ENCODE results near the gene ADGRA1.
"Not testable (repeated sequence)": the region's sequence is repeated elsewhere in the genome, so short reads cannot be mapped to it uniquely, and the experiment has no call there.

ADGRA1 gene

GRCh38 chr10:133131053-133131452, 43.3 kb downstream of the ADGRA1 start:
- no peak for DNase-seq

DNA sequence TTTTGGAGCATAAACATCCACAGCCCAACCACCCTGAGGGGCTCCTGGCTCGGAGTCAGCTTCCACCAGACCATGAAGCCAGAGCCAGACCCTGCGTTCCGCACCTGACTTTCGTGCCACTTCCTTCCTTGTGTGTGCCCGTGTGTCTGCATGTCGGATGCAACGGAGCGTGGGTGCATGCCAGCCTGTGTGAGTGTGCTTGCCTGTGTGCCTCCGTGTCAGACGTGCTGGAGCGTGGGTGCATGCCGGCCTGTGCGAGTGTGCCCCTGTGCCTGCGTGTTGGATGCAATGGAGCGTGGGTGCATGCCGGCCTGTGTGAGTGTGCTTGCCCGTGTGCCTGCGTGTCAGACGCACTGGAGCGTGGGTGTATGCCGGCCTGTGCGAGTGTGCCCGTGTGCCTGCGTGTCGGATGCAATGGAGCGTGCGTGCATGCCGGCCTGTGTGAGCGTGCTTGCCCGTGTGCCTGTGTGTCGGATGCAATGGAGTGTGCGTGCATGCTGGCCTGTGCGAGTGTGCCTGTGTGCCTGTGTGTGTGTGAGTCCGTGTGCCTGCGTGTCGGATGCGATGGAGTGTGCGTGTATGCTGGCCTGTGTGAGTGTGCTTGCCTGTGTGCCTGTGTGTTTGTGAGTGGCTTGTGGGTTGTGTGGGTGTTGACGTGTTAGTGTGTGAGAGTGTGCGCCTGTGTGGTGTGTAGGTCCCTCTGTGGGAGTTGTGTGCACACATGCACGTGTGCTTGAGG, 44.2 kb downstream of the ADGRA1 start:
- DNase-seq: no peak

DNA sequence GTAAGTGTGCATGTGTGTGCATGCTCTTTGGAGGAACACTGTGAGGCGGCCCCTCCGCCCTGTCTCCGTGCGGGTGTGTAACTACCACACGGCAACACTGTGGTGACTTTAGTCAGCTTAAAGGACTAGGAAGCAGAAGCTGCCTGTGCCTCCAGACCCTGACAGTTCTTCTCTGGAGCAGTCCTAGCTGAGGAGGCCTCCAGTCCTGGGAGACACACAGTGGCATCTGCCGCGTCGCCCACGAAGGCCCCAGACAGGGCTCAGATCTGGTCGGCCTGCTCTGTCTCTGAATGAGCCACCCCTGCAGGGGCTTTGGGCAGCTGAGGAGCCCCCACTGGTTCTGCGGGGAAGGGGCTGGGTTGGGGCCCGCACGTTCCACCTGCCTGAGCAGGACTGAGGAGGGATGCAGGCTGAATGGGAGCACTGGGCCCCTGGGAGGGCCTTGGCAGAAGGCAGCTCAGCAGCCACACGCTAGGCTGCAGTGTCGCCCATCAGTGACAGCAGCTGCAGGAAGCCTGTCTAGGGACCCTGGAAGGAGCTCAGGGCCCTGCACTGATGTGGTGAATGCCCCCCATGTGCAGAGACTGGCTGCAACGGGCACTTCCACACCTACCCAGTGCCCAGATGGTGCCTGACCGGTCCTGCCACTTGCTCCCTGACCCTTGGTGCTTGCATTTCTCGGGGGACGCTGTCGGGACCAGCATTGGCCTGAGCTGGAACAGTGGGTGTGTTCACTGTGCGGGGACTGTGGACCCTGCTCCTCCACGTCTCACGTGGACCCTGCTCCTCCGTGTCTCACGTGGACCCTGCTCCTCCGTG, 45.0 kb downstream of the ADGRA1 start:
- DNase-seq: no peak

DNA sequence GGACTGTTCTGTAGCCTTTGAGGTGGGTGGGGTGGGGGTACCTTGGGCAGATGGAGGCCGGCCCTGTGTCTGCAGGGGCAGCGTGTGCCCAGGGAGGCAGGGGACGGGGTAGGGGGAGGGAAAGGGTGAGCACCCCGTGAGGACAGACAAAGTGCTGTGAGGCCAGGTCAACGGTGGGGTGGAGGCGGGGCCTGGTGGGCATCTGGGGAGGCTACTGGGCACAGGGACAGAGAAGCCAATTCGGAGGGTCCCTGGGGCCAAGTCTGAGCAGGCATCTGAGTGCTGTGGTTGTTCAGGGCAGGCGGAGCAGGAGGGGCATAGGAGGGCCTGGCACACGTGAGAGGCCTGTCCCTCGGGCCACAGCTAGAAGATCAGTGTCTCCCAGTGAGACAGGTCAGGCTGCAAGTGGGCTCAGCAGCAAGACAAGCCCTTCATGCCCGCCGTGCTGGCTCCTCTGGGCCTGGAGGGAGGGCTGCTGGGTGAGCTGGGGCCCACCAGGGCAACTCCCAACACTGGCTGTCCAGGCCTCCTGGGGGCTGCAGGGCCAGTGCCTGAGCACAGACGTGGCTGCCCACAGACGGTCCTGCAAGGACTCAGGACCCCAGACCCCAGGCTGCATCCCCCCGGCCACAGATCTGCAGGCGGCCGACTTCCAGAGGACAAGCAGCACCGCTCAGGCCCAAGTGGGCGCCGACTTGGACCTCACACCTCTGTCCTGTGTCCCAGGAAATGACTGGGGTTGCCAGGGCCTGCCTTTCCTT, 45.9 kb downstream of the ADGRA1 start:
- DNase-seq: no peak

- no peak for DNase-seq
These were observed 46.8 kb downstream of the ADGRA1 start for GRCh38 chr10:133134411-133135115.

GRCh38 chr10:133135116-133135465, 47.4 kb downstream of the ADGRA1 start:
- DNase-seq: no peak

DNA sequence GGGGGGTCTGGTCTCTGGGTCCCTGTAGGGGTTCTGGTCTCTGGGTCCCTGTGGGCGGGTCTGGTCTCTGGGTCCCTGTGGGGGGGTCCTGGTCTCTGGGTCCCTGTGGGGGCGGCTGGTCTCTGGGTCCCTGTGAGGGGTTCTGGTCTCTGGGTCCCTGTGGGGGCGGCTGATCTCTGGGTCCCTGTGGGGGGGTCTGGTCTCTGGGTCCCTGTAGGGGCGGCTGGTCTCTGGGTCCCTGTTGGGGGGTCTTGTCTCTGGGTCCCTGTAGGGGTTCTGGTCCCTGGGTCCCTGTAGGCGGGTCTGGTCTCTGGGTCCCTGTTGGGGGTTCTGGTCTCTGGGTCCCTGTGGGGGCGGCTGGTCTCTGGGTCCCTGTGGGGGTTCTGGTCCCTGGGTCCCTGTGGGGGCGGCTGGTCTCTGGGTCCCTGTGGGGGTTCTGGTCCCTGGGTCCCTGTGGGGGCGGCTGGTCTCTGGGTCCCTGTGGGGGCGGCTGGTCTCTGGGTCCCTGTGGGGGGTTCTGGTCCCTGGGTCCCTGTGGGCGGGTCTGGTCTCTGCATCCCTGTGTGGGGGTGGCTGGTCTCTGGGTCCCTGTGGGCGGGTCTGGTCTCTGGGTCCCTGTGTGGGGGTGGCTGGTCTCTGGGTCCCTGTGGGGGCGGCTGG, 49.9 kb downstream of the ADGRA1 start:
- DNase-seq: not testable (repeated sequence)

GRCh38 chr10:133139551-133140065, 51.9 kb downstream of the ADGRA1 start:
- DNase-seq: no peak

- DNase-seq: no peak
These were observed 52.9 kb downstream of the ADGRA1 start for GRCh38 chr10:133140417-133141143.

DNA sequence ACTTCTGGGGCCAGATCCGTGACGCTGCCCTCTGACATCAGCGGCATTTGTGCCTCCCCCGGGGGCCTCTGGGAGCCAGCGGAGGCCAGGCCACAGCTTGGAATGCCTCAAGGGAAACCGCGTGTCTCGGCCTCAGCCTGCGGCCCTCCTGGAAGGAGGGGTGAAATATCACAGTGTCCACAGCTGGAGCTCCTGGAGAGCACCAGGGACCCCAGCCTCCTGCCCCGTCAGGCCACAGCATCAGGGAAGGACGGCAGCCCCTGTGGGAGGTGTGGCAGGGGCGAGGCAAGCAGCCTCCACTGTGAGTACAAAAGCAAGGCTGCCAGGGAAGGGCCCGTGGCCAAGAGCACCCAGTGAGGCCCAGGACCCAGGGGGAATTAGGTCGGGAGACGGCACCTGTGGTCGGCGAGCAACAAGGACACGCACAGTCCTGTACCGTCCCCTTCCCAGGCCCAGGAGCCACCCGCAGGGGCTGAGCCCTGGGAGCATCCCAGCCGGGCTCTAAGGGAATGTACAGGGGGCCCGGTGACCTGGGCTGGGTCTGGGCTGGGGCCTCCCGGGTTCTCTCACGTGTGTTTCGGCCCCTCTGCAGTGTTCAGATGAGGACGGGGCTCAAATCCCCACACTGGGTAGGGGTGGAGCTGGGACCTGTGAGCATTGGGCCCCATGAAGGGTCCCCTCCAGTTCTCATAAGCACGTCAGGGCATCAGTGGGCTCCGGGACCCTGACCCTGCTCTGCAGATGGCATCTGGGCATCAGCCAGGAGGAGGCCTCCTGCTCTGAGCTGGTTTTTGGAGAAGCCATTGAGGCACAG, 53.6 kb downstream of the ADGRA1 start:
- no peak for DNase-seq

DNA sequence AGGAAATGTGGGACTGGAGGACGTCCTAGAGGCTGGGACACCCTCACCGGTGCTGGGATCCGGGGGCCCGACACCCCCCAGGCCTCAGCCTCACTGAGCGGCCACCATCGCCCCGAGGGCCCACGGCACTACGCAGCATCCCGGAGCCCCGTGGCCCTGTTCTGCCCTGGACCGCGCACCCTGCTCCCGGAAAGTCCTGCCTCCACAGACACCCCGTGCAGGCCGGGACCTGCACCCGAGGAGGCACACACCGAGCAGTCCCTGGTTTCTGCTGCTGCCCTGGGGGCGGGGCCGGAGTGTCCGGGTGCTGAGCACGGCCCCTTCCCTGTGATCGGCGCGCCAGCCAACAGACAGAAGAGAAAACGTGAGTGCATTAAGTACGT, 54.2 kb downstream of the ADGRA1 start:
- no peak for DNase-seq

DNA sequence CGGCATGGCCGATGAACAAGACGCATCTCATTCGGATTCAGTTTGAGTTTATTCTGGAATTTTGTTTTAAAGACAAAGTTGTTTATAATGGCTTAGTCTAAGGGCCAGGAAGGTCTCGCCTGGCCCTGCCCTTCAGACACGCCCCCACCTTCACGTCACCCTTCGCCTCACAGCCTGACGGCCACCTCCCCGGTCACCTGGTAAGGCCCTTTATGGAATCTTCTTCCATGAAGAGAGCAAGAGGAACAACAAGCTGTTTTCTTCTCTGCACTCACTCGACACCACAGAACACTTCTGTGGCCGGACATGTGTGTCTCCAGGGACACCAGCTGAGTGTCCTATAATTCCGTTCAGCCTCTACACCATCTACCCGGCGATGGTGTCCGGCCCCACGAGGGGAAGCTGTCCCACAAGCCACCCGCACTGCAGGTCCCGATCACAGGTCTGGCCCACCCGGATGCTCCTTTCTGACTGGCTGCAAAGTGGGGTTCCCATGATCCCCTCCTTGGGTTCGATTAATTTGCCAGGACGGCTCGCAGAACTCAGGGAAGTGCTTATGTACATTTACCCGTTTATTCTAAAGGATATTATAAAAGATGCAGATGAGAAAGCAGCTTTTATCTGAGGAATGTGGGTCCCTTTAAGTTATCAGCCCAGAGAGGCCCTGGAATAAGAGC, 54.9 kb downstream of the ADGRA1 start:
- no peak for DNase-seq

GRCh38 chr10:133143200-133143533, 55.4 kb downstream of the ADGRA1 start:
- DNase-seq: no peak

DNA sequence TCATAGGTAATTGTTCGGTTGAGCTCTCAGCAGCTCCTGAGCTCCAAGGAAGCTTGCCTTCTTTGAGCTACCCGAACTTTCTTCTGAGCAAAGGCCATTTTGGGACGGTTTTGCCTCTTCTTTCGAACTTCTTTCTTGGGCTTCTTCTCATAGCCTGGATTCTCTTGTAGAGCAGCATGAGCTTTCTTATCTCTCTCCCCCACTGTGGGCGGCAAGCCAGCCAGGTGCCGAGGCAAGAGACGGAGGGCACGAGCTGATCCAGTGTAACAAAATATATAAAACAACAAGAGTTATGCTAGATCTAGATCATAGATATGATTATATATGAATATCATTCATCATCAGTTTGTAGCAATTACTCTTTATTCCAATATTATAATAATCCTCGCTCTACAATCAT, 55.8 kb downstream of the ADGRA1 start:
- no peak for DNase-seq

DNA sequence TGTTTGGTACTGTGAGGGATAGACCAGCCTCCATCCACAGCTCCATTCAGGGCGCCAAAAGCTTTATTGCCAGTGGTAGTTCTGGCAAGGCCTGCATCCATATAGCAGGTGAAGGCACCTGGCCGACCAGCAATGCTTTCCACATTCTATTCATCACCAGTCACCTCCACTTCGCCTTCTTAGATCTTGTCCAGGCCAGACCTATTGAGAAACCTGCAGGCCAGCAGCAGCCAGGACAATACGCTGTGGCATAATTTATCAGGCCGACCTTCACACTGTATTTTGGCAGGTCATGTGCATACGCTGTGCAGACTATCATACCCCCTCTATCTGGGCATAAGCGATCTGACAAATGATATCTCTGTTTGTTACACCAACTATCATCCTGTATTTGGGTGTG, 57.0 kb downstream of the ADGRA1 start:
- no peak for DNase-seq

DNA sequence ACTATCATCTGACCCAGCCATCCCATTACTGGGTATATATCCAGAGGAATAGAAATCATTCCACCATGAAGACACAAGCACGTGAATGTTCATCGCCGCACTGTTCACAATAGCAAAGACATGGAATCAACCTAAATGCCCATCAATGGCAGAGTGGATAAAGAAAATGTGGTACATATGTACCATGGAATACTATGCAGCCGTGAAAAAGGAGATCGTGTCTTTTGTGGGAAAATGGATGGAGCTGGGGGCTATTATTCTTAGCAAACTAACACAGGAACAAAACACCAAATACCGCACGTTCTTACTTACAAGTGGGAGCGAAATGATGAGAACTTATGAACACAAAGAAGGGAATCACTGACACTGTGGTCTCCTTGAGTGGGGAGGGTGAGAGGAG, 62.5 kb downstream of the ADGRA1 start:
- DNase-seq: no peak

DNA sequence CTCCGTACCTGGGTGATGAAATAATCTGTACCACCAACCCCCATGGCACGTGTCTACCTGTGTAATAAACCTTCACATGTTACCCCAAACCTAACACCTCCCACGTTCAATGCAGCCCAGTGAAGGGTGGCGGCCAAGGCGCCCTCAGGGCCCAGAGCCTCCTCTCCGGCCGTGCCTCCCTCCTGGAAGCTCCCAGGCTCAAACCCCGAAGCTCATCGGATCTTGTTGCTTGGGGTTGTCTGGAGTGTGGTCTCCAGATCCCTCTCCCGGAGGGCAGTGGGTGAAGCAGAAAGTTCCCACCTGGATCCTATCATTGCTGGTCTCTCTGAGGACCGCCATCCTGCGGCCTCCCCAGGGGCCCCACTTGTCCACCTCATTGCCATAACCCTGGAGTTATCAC, 62.9 kb downstream of the ADGRA1 start:
- no peak for DNase-seq

GRCh38 chr10:133151071-133151470, 63.3 kb downstream of the ADGRA1 start:
- not testable (repeated sequence) for DNase-seq

GRCh38 chr10:133151543-133151972, 63.8 kb downstream of the ADGRA1 start:
- no peak for DNase-seq

DNA sequence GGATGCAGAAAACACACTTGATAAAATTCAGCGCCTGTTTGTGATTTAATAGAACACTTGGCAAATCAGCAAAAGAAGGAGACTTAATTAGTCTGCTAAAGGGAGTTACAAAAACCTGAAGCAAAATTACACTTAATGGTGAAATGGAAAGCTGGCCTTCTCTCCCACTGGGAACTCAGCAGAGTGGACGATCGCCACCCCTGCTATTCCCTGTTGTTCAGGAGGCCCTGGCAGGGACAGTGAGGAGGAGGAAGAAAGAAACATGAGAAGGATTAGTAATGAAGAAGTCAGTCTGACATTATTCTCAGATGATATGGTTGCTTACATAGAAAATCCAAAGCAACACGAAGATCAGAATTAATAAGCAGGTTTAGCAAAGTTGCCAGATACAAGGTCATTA, 66.7 kb downstream of the ADGRA1 start:
- no peak for DNase-seq

Data from NCI-H2081 (cell line).